HG03460 (cell line): ENCODE data around the gene PAOX.
"Not testable (repeated sequence)": the region's sequence is repeated elsewhere in the genome, so short reads cannot be mapped to it uniquely, and the experiment has no call there.

Experiments
- ATAC-seq: cut with Tn5 transposase; IDR thresholded peaks from one replicate; pipeline ENCODE4 v1.9.1; 2021; ENCODE audit not compliant: unreplicated experiment

PAOX gene

GRCh38 chr10:133403359-133403758 is 24.3 kb downstream of the PAOX start:
- ATAC-seq = no peak

- no peak for ATAC-seq
Observed at GRCh38 chr10:133403784-133404183, 24.7 kb downstream of the PAOX start.

DNA sequence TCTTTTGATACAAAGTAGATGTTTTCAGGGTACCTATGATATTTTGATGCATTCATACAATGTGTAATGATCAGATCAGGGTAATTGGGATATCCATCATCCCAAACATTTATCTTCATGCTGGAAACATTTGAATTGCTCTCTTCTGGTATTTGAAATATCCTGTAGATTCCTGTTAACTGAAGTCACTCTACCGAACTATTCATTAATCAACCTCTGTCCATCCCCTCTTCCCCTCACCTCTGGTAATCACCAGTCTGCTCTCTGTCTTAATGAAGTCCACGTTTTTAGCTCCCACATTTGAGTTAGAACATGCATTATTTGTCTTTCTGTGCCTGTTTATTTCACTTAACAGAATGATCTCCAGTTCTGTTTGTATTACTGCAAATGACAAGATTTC is 26.2 kb downstream of the PAOX start:
- ATAC-seq = no peak

- peak; percentile 47 for ATAC-seq
Observed at GRCh38 chr10:133405844-133406527, 26.9 kb downstream of the PAOX start.

DNA sequence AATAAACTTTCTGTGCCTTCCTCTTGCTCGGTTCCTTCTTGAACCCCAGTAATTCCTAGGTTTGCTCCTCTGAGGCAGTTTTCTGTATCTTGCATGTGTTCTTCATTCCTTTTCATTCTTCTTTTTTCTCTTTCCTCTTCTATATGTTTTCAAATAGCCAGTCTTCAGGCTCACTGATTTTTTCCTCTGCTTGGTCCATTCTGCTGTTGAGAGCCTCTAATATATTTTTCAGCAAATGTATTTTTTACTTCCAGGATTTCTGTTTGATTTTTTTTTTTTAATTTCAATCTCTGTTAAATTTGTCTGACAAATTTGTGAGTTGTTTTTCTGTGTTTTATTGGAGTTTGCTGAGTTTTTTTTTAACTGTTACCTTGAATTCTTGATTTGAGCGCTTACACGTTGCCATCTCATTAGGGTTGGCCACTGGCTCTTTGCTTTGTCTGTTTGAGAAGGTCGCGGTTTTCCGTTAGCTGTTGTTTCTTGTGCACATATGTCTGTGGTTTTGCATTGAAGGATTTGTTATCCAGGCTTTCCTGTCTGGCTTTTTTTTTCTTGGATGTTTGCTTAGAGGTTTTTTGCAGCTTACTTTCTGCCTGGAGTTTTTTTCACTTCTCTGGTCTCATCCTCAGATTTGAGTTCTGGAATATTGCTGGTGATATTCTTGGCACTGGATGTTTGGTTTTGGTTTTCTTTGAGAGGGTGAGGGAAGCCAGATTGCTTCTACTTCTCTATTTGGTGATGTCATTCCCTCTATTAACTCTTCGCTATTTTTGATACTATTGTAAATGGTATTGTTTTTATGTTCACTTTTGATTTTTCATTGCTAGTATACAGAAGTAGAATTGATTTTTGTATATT is 32.7 kb downstream of the PAOX start:
- no peak for ATAC-seq

DNA sequence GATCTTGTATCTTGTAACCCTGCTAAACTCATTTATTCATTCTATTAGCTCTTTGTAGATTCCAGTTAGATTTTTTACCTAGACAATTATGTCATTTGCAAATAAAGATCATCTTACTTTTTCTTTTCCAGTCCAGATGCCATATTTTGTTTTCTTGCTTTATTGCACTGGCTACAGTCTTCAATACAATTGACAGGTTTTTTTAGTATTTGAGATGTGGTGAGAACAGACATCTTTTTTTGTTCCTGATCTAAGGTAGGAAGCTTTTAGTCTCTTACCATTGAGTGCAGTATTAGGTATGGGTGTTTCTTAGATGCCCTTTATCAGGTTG is 33.3 kb downstream of the PAOX start:
- no peak for ATAC-seq

DNA sequence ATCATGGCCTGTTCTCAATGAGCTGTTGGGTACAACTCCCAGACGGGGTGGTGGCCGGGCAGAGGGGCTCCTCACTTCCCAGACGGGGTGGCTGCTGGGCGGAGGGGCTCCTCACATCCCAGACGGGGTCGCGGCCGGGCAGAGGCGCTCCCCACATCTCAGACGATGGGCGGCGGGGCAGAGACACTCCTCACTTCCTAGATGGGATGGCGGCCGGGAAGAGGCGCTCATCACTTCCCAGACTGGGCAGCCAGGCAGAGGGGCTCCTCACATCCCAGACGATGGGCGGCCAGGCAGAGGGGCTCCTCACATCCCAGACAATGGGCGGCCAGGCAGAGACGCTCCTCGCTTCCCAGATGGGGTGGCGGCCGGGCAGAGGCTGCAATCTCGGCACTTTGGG is 35.3 kb downstream of the PAOX start:
- not testable (repeated sequence) for ATAC-seq

DNA sequence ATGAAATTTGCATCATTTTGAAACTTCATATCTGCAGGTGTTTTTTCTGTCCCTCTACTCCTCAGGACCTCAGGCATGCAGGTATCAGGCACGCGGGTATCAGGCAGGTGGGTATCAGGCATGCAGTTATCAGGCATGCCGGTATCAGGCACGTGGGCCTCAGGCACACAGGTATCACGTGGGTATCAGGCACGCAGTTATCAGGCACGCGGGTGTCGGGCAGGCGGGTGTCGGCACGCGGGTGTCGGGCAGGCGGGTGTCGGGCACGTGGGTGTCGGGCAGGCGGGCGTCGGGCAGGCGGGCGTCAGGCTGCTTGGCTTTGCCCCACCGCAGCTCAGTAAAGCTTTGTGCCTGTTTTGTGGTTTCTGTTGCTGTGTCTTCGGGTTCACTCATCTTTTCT is 36.7 kb downstream of the PAOX start:
- ATAC-seq = no peak

GRCh38 chr10:133418289-133418993 is 39.4 kb downstream of the PAOX start:
- no peak for ATAC-seq

- no peak for ATAC-seq
Observed at GRCh38 chr10:133419211-133419950, 40.3 kb downstream of the PAOX start.

DNA sequence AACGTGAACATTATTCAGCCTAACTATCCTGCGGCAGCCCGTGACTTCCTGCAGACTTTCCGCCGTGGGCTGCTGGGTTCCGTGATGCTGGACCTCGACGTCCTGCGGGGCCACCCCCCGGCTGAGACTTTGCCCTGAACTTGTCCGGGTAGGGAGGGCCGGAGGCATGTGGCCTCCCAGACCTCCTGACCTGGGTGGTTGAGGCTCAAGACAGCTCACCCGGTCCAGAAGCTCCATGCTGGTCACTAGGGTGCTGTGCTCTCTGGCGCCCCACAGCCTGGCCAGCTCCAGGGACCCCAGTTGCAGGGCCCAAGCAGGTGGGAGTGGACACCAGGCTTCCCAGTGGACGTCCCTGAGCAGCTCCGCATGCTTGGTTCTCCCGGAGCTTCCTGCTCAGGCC is 41.0 kb downstream of the PAOX start:
- ATAC-seq = no peak

DNA sequence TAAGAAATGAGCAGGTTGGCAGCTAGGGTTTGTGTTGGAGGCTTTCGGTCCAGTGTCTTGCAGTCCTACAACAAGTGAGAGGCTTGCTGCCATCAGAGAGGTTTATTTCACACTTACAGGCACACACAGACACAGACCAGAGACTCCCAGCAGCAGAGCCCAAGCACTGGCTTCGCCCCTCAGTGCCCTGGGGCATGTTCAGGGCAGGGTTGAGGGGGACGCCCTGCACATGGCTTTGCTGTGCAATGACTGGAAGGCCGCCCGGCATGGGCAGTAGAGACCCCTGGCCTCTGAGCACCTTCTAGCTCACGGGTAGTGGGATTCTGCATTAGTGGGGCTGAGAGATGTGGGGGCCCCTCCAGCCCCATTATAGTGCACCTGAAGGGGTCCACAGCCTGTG is 41.5 kb downstream of the PAOX start:
- no peak for ATAC-seq

GRCh38 chr10:133421336-133422222 is 42.5 kb downstream of the PAOX start:
- no peak for ATAC-seq

DNA sequence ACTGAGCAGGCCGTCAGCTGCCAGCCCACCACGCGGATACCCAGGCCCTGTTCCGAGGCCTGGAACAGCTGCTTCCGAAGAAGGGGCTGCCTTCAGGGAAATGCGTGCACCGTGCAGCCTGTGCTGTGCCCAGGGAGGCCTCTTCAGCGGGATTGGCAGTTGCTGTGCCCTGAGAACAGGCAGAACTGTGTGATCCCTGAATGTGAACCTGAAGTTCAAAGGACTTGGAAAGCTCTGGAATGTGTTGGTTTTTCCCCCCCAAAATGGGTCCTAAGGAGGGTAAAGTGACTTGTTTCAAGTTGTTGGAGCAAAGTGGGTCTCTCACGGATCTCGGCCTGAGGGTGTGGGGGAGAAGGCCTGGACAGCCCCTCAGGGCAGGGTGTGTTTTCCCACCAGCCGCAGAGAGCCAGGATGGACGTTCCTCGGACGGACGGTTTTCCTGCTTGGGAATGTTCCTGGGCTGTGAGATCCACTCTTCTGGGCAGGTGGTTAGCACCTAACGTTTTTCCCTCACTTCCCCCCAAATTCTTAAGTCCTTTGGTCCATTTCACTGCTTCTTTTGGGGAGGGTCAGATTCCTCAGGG is 43.3 kb downstream of the PAOX start:
- ATAC-seq = no peak

GRCh38 chr10:133422807-133423771 is 44.0 kb downstream of the PAOX start:
- no peak for ATAC-seq

DNA sequence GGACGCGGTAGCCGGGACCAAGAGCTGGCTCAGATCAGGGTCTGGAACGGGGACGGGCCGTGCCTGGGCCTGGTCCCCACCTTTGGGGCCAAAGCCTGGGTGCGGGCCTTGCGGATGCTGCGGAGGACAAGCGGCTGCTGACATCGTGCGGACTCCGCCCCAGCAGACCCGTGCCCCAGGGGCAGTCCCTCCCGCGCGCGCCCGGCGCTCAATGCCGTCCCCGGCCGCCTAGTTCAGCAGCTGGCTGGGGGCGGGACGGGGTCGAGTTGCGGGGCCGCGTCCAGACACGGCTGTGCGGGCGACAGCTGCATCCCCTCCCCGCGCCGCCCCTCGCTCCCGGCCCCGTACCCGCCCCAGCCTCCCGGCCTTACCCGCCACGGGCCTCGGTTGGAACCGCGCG is 45.0 kb downstream of the PAOX start:
- ATAC-seq = not testable (repeated sequence)

GRCh38 chr10:133424601-133425000 is 45.5 kb downstream of the PAOX start, which contains the start of gene SPRN:
Gene SPRN, minus strand, starts transcription at chr10:133424625. Its CDS starts 944 bp downstream, at chr10:133423681.
- ATAC-seq = not testable (repeated sequence)

GRCh38 chr10:133429571-133429970 is 50.5 kb downstream of the PAOX start:
- not testable (repeated sequence) for ATAC-seq
